ACC112 (cell line): ENCODE measurements around the gene AKT1.

Experiments used
- H2AFZ ChIP-seq: fragments of 200-600 bp; sonication (generic); one replicate; pipeline ENCODE4 v1.6.0; 2017; ENCODE audit warnings: antibody characterized with exemption, low read length; ENCODE audit not compliant: unreplicated experiment
- H3K27ac ChIP-seq: fragments of 200-600 bp; sonication (generic); 2 replicates; pipeline ENCODE4 v1.5.1; 2014; ENCODE audit warnings: low read depth, mild to moderate bottlenecking, antibody characterized with exemption, low read length, moderate library complexity
- H3K27me3 ChIP-seq: fragments of 200-600 bp; sonication (generic); 2 replicates; pipeline ENCODE4 v1.6.1; 2014; ENCODE audit warnings: mild to moderate bottlenecking, antibody characterized with exemption, low read length, moderate library complexity, mixed read lengths; ENCODE audit not compliant: insufficient read depth
- H3K36me3 ChIP-seq: fragments of 200-600 bp; sonication (generic); 2 replicates; pipeline ENCODE4 v1.6.1; 2016; ENCODE audit warnings: mild to moderate bottlenecking, antibody characterized with exemption, low read length, moderate library complexity, mixed read lengths; ENCODE audit not compliant: insufficient read depth
- H3K4me1 ChIP-seq: fragments of 200-600 bp; sonication (generic); one replicate; pipeline ENCODE4 v1.6.1; 2016; ENCODE audit warnings: low read length, mixed read lengths; ENCODE audit not compliant: insufficient read depth, unreplicated experiment, control insufficient read depth
- H3K4me3 ChIP-seq: fragments of 200-600 bp; sonication (generic); 2 replicates; pipeline ENCODE4 v1.5.1; 2014; ENCODE audit warnings: mild to moderate bottlenecking, low read depth, low read length
- H3K79me2 ChIP-seq: fragments of 200-600 bp; sonication (generic); one replicate; pipeline ENCODE4 v1.6.0; 2016; ENCODE audit warnings: low read length; ENCODE audit not compliant: control insufficient read depth, unreplicated experiment, insufficient read depth

Gene AKT1

DNA sequence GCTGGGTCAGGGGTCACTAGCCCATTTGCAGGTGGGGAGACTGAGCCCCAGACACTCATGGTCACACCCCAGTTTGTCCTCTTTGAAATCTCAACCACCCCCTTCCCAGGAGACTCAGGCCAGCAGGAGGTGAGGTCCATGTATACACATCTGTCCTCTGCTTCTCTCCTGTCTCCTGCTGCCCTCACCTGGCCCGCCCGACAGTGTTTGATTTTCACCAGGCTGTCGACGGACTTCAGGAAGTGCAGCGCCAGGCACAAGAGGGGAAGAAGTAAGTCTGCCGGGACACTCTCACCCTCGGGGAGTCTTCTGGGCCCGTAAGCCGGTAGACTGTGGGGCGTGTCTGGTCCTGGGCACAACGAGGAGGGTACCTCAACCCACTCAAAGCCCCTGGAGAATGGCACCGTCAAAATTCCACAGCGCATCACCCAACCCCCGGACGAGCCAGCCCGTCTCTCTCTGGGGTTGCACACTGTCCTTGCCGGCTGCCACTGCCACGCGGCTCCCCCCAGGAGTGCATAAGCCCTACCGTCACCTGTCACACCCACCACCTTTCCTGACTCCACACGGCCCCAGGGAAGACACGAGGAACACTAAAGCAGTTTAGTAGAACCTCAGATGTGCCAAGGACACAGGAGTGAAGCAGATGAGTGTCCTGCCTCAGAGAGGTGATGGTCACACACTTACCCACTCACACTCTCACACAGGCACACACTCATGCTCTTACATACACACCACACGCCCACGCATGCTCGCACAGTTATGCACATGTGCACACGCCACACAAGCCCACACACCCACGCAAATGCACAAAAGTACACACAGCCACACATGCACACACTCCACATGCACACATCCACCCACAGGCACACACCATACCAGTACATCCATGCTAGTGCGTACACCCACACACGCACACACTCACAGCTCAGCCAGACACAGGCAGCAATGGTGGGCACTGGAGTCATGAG lies 55.7 kb downstream of the AKT1 start:
- H3K27ac ChIP-seq, result no peak overlapping the region
- no peak overlapping the region for H2AFZ ChIP-seq
- H3K27me3 ChIP-seq, result no peaks in the 10 kb centered on the region
- H3K36me3 ChIP-seq, result no peaks in the 10 kb centered on the region
- H3K4me1 ChIP-seq, result peaks cover 29% of the 10 kb centered on the region
- no peak overlapping the region for H3K4me3 ChIP-seq
- no peaks in the 10 kb centered on the region for H3K79me2 ChIP-seq

DNA sequence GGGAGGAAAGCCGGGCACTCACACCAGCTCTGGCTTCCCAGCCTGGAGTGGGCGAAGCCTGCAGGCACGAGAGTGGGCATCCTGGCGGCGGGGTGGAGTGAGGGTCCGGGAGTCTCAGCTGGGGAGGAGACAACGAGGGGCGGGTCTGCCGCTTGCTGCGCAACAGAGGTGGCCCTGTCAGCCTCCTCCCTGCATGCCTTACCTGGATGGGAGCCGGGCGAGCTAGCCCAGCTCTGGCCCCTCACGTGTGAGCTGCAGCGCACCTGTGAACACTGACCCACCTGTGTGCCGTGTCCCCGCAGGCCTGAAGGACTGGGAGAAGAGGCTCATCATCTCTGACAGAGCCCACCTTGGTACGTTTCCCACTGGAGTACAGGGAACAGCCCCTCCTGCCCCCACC lies 56.5 kb downstream of the AKT1 start:
- peaks cover 29% of the 10 kb centered on the region for H3K4me1 ChIP-seq
- no peaks in the 10 kb centered on the region for H3K27me3 ChIP-seq
- no peaks in the 10 kb centered on the region for H3K79me2 ChIP-seq
- no peak overlapping the region for H3K27ac ChIP-seq
- no peak overlapping the region for H3K4me3 ChIP-seq
- no peak overlapping the region for H2AFZ ChIP-seq
- no peaks in the 10 kb centered on the region for H3K36me3 ChIP-seq

DNA sequence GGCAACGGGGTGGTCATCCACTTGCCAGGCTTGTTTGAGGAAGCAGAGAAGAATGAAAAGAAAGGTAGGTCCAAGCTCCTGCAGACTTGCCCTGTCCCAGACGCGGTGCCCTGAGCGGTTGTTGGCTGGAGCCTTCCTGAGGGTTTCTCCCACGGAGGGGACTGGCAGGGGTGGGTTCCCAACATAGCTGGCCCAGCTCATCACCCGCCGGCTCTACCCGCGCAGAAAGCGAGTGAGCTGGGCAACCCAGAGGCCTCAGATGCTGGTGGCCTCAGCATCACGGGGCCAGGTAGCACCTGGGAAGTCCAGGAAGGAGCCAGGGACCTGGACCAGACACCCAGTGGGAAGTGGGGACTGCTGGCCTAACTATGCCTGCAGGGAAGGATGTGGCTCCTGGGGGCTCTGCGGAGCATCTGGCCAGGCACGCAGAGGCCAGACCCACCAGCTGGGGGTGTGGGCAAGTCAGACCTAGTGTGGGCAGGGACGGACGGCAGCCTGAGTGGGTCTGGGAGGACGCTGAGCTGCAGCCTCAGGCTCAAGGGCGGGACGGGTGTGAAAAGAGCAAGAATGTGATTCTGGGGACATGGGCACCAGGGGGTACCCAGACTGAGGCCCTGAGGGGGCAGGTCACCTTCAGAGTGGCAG lies 57.1 kb downstream of the AKT1 start:
- Histone ChIP-seq H3K27ac (no peak overlapping the region), H3K36me3 (no peaks in the 10 kb centered on the region), H3K27me3 (no peaks in the 10 kb centered on the region), H2AFZ (no peak overlapping the region), H3K79me2 (no peaks in the 10 kb centered on the region), H3K4me3 (no peak overlapping the region), H3K4me1 (peaks cover 27% of the 10 kb centered on the region)

DNA sequence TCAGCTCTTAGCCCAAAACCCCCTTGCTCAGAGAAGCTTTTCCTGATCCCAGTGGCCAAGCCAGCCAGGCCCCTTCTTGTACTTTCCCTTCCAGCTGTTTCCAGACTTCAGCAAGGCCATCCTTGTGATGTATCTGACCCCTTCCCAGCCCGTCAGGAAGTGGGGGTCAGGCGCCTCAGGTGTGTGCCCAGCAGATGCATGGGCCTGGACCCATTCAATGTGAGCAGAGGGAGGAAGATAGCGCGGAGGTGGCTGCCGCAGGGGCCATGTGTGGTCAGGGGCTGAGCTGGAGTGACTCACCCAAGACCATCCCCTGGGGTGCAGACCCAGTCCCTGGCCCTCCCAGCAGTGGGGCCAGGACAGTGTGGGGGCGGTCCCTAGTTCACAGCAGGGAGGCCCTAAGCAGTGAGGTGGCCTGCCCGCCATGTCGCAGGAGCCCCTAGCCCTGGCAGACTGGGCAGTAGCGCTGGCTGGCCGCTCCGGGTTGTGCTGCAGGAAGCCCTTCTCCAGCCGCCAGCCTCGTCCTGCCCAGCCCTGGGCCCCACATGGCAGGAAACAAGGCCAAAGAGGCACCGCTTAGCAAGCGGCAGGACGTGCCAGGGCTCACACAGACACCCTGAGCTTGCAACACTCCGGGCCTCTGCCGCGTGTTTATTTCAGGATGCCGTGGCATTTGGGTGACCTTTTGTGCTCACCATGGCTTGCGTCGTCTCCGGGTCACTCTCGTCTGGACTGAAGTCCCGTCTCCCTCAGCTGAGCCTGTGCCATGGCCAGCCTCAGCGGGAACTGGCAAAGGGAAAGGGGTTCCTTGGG lies 59.5 kb downstream of the AKT1 start:
- H2AFZ ChIP-seq, result peak overlapping the region; percentile 95
- no peaks in the 10 kb centered on the region for H3K79me2 ChIP-seq
- no peaks in the 10 kb centered on the region for H3K36me3 ChIP-seq
- H3K4me1 ChIP-seq, result peaks cover 37% of the 10 kb centered on the region
- H3K27ac ChIP-seq, result peak overlapping the region; percentile 95
- H3K27me3 ChIP-seq, result no peaks in the 10 kb centered on the region
- peak overlapping the region; percentile 42 for H3K4me3 ChIP-seq

DNA sequence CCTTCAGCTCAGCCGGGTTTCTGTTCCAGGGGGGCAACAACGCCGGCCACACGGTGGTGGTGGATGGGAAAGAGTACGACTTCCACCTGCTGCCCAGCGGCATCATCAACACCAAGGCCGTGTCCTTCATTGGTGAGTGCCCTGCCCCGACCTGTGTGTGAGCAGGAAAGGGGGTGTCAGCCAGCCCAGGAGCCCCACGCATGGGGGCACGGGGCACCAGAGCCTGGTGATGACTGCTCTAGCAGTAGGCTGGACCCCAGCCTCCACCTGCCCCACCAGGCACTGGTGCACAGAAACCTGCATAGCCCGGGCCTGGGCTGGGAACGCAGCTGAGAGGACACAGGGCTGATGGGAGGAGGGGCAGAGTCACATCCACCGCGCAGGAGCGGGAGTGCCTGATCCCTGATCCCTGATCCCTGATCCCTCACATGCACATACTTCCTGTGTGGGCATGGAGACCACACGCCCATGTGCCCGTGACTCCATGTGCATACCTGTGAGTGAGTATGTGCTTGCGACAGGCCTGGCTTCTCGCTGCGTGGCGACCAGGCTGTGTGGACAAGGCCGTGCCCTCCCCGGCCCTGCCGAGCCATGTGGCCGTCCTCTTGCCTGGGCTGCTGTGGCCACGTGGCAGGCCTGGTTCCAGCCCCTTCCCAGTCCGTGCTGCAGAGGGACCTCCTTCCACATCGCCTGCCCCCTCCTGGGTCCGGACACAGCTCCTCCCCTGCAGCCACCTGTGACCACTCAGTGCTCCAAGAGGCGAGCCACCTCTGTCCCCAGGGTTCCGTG lies 60.4 kb downstream of the AKT1 start:
- no peak overlapping the region for H2AFZ ChIP-seq
- H3K36me3 ChIP-seq, result no peaks in the 10 kb centered on the region
- peak overlapping the region; percentile 42; the same call in 1 of the 2 replicates for H3K4me3 ChIP-seq
- H3K4me1 ChIP-seq, result peaks cover 37% of the 10 kb centered on the region
- H3K27ac ChIP-seq, result peak overlapping the region; percentile 95
- no peaks in the 10 kb centered on the region for H3K79me2 ChIP-seq
- H3K27me3 ChIP-seq, result no peaks in the 10 kb centered on the region

DNA sequence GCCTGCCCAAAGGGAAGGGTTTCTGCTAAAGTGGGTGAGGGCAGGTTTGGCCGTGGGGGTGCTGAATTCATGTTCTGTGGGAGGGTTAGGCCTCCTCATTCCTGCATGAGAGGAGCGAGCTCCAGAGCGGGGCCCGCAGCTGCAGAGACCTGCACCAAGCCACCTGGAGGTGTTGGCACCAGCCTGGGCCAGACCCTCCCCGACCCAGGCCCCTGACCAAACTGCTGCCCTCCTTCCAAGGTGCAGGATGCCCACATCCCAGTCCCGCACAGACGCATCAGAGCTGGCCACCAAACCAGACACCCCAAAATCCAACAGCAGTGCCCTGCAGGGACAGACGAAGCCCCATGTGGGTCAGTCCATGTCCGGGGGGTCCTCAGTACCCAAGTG lies 61.0 kb downstream of the AKT1 start:
- no peak overlapping the region for H2AFZ ChIP-seq
- peaks cover 37% of the 10 kb centered on the region for H3K4me1 ChIP-seq
- H3K79me2 ChIP-seq, result no peaks in the 10 kb centered on the region
- H3K27ac ChIP-seq, result no peak overlapping the region
- no peaks in the 10 kb centered on the region for H3K36me3 ChIP-seq
- no peaks in the 10 kb centered on the region for H3K27me3 ChIP-seq
- H3K4me3 ChIP-seq, result no peak overlapping the region

DNA sequence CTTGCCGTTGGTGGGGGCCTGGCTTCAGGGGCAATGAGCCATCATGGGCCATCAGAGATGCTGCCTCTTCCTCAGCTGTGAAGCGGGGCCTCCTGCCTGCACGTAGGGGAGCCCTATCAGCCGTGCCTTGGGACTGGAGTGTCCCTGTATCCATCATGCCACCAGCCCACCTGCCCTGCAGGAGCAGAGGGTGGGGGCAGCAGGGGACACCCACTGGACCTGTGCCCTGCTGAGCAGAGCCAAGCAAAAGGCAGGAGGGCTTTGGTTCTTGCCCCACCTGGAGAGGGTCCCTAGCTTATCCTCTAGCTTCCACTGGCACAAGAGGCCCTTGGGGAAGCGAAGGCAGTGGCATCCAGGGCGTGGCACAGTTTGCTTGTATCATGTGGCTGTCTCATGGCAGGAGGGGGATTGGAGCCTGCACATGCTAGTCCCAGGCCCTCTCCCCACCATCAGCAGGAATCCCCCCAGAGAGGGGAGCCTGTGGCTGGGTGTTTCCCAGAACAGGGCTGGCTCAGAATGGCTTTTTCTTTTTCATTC lies 61.4 kb downstream of the AKT1 start:
- Histone ChIP-seq H3K36me3 (no peaks in the 10 kb centered on the region), H3K79me2 (no peaks in the 10 kb centered on the region), H2AFZ (no peak overlapping the region), H3K27ac (no peak overlapping the region), H3K4me3 (no peak overlapping the region), H3K27me3 (no peaks in the 10 kb centered on the region), H3K4me1 (peaks cover 37% of the 10 kb centered on the region)

DNA sequence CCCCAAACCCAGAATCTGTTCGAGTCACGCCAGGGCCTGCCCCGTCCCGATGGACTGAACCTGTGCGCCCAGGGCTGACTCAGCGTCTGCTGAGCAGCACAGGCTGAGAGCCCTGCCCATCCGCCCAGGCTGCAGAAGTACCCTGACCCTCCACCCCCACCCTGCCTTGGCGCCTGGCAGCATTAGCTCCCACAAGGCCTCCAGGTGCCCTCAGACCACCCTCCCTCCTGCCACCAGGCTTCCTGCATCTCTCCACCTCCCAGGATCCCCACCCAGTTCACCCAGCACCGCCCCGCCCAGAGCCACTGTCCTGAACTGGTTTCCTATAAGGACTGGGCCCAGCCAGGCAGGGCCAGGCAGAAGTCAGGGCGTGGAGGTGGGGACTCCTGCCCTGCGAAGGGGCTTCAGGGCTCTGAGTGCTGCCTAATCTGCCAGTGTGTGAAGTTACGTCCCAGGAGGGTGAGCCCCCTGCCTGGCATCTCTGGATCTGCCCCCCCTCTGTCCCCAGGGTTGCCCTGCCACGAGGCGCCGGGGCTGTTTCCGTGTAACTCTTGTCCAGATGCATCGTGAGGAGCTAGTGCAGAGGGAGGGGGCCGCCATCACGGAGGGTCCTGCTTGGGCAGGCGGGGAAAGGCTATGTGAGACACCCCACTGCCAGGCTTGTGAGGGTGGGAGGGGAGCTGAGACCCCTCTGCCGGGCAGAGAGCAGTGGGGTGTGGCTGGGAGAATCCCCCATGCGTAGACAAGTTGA lies 62.4 kb downstream of the AKT1 start:
- H2AFZ ChIP-seq, result no peak overlapping the region
- peaks cover 37% of the 10 kb centered on the region for H3K4me1 ChIP-seq
- H3K27ac ChIP-seq, result no peak overlapping the region
- H3K27me3 ChIP-seq, result no peaks in the 10 kb centered on the region
- H3K36me3 ChIP-seq, result no peaks in the 10 kb centered on the region
- H3K4me3 ChIP-seq, result no peak overlapping the region
- no peaks in the 10 kb centered on the region for H3K79me2 ChIP-seq

DNA sequence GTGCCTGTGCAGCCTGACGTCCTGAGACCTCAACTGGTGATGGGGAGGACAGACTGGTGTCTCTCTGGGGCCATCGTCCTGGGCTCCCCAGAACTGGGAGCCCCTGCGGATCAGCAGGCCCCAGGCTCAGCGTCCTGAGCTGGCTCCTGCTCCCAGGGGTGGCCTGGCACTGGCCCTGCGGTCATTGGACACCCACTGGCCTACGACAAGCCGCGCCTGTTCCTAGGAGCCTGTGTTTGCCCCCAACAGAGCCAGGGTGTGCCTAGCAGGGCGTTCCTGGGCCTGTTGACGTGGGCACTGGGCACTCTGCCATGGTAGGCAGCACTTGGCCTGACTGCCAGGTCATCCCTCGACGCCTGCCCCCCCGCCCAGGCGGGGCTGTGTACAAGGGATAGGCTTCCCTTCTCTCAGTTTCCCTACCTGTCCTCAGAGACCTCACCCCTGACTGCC lies 63.2 kb downstream of the AKT1 start:
- no peaks in the 10 kb centered on the region for H3K79me2 ChIP-seq
- H2AFZ ChIP-seq, result no peak overlapping the region
- peaks cover 36% of the 10 kb centered on the region for H3K4me1 ChIP-seq
- H3K27me3 ChIP-seq, result no peaks in the 10 kb centered on the region
- no peaks in the 10 kb centered on the region for H3K36me3 ChIP-seq
- H3K27ac ChIP-seq, result no peak overlapping the region
- no peak overlapping the region for H3K4me3 ChIP-seq
